Measurements from ENCODE around the gene BCR. TPM values are rescaled to one million over a fixed set of nuclear protein-coding genes. Genes with fewer than 3 reads are reported as not detected.

The BCR gene
- 18.8 and 28.6 TPM in 2 replicates for total RNA-seq

GRCh38 chr22:23180301-23180892 is at the start of gene BCR:
Gene BCR (plus strand): TSS chr22:23180509. CDS start chr22:23180961, 452 bp downstream.

GRCh38 chr22:23144932-23145877 is 35.1 kb upstream of the BCR start, which contains the start of gene RAB36:
Gene RAB36 (plus strand): TSS chr22:23145477. CDS start chr22:23146617, 1,140 bp downstream.

Other genes with a start within 250 kb of the BCR start
- 0.26 and 0.93 TPM in 2 replicates for gene GNAZ, start 110.0 kb upstream of the BCR start, total RNA-seq
- not detected in 2 replicates for gene RSPH14, start 38.5 kb upstream of the BCR start, total RNA-seq
- 2.5 and 2.9 TPM in 2 replicates for gene RAB36, start 35.0 kb upstream of the BCR start, total RNA-seq

Data from pericardium fibroblast (primary cell).